Midbrain (tissue), 1 donor: Measurements from ENCODE around the gene MRAS.

Experiments
- DNase-seq: peaks from one replicate; lab custom pipeline; 2025; lab: John Stamatoyannopoulos, UW

Gene MRAS

GRCh38 chr3:138340511-138340910 is 7.9 kb upstream of the MRAS start:
- DNase-seq: no peak

- no peak for DNase-seq
Measured at GRCh38 chr3:138344754-138345153, 3.6 kb upstream of the MRAS start.

DNA sequence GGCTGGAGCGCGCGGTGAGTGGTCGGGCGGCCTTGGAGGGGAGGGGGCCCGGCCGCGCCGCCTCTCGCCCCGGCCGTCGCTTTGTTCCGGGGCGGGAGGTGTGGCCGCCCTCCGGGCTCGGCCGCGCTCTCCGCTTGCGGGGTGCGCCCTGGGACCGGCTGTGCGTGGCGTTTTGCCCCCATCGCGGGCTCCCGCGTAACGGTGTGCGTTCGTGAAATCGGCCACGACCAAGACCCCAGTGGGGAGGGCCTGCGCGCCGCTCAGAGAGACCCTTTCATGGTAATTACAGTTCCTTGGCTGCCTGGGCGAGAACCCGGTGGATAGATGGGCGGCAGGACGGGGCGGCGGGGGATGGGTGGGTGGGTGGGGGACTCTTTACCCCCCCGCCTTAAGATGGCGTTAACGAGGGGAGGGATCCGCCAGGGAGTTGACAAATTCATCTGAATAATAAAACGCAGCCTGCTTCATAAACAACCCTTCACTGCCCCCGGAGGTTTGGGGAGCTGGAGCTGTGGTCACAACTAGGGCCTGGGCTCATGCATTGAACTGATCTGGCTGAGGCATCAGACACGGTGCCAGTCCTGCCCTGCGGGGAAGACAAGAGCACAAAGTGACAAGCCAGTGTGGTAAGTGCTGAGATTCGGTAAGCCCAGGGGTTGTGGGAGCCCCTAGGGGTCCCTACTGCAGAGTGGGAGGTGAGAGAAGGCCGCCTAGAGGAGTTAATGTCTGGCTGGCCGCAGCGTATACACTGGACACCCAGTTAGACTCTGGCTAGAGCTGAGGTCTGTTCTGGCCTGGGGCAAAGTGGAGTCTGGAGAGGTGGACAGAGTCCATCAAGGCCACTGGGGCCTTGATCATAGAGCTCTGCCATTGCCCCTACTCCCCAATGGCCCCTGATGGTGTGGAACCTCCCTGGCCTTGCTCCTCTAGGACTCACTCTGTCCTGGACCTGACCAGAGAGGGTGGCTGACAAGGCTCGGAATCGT is 668 bp downstream of the MRAS start:
- DNase-seq: peak; percentile 41

DNA sequence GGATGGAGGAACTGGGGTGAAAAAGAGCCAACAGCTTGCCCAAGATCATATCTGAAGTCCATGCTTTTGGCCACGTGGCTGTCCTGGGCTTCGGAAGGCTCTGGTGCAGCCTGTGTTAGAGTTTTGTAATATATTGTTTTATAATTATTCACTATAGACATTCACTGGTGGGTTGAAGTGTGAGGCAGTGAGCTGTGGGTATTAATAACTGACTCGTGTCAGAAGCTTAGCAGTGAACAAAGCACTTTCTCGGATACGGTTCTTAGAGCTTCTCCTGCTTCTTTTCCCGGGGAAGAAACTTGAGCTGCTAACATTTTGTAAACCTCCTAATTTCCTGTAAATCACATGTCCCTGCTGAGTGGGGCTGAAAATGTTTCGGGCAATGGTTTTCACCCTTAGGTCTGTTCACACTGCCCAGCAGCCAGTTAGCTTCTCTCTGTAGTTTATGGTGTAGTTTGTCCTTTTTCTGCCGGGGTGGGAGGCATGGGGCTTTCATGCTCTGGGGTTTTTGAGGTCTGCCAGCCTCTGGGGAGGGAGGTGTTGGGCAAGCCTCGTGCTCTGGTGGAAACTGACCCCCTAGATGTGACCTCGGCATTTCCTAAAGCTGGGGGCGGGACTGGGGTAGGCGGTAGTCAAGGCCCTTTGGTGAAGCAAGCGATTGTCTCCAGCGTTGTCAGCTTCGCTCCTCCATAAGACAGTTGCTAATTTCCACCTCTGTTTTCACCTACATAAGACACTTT is 1.7 kb downstream of the MRAS start:
- peak; percentile 56 for DNase-seq

DNA sequence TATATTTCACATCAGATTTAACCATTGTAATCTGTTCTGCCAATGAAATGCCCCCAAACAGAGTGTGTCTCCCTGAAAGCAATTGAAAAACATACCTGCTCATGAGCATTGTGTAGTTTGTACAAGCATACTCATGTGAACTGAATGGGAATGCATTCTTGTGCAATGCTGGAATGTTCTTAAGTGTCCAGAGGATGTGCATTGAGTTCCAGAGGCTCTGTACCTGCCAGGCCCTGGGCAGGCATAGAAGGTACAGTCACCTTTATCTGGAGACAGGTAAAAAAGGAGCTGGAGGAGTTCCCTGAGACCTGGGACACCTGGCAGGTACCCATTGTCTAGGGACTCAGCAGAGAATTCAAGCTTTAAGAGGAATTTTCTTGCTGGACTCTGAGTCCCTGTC is 2.8 kb downstream of the MRAS start:
- no peak for DNase-seq

DNA sequence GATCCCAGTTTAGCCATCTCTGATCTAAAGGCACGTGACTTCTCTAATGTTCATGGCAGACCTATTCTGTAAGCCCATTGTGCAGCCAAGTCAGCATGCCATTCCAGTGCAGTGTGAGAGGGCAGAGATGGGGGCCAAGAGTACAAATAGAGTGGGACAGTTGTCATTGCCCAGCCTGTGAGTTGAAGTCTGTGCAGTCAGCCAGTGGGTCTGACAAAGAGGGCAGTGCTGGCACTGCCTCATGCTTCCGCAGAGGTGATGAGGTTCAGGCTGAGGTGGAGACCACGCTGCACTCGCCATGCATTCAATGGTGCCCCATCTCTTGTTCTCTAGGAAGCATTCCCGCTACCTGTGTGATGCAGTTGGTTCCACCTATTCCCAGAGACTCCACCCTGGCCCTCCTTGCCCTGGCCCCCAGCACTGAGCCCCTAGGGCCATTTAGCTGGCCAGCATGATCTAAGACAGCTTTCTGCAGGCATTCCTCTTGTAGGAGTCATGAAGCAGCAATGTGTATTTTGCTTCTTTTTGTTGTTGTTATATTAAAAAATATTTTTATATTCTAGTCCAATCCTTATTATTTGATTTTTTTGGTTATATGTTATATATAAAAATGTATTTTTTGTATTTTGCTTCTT is 3.7 kb downstream of the MRAS start:
- DNase-seq: no peak

GRCh38 chr3:138354376-138354775 is 6.0 kb downstream of the MRAS start:
- DNase-seq: no peak

DNA sequence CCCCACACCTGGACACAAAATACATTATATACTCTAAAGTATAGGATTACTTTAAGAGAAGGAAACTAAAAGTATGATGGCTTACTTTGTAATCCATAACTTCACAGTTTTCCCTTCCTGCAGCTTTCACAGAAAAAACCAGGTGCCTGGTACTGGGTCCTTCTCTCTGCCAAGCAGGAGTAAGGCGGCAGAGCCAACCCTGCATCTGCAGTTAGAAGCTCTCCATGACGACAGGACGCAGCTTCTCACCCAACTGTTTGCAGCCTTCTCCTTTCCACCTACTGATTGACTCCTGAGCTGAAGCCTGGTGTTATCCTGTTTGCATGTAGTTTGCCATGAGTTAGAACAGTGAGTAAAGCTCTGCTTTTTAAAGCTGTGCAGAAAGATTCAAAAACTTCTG is 6.7 kb downstream of the MRAS start:
- no peak for DNase-seq

GRCh38 chr3:138356730-138357405 is 8.5 kb downstream of the MRAS start:
- peak; percentile 62 for DNase-seq

DNA sequence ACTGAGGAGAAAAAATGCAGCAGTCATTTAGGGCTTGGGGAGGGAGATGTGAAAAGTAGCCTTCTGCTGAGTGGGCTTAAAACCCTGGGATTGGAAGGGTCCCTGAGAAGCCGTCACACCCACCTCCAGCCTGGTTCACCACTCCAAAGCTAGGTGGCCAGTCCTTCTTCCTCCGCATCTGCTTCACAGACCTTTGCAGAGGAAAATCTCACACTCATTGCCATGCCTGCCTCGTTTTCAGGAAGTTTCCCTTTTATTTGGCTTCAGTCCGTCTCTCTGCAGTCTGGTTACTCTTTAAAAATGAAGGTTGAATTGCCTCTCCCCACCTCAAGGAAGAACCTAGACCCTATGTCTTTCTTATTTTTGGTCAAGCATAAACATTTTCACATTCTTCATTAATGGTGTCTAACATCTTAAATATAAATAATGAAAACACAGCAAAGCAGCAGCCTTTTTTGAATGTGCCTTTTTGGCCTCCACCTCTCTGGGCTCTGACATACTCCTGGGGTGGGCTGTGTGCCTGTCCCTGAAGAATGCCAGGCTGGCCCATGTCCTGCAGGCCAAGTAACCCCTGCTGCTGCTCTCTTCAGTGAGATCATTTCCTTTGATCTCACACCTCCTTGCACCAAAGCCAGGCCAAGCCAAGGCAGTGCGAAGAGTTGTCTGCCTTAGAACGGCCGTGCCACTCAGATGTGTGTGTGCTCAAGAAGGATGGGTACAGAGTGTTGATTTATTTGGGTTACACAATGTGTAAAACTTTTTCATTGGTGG is 11.0 kb downstream of the MRAS start:
- DNase-seq: peak; percentile 22

DNA sequence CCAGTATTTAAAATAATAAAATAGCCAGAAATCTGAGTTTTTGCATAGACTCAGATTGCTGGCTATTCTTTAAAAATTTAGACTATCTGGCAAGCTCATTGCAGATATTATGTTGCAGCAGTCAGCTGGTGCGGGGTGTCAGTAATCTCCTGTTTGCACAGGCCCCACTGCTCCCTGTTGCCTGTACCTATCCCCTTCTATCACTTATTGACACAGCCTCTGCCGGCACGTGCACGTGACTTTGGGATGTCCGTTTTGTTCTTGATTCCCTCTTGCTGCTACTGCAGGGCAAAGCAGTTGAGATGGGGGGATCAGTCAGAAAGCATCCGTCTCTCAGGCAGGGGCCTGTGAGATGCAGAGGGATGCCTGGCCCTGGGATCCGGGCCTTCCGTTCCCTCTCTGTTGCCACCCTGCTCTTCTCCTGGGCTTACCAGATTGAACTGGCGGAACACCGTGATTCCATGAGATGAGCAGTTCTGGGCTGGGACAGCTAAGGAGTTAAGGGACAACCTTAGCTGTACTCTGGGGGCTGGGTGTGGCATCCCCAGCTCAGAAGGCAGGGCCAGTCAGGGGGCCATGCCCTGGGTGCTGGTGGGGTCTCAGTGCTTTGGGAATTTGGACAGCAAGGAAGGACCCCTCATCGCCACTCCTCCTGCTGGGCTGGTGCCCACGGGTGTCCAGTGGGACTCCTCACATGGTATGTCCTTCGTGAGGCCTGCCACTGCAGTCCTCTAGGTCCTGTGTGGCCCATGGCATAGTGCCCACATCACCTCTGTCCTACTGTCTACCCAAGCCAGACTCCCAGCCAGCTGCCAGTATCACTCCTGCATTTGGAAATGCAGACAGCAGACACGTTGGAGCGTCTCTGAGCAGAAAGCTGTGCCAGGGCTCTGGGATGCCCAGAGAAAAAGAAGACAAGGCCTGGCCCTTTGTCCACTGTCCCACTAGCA is 11.8 kb downstream of the MRAS start:
- DNase-seq: no peak

DNA sequence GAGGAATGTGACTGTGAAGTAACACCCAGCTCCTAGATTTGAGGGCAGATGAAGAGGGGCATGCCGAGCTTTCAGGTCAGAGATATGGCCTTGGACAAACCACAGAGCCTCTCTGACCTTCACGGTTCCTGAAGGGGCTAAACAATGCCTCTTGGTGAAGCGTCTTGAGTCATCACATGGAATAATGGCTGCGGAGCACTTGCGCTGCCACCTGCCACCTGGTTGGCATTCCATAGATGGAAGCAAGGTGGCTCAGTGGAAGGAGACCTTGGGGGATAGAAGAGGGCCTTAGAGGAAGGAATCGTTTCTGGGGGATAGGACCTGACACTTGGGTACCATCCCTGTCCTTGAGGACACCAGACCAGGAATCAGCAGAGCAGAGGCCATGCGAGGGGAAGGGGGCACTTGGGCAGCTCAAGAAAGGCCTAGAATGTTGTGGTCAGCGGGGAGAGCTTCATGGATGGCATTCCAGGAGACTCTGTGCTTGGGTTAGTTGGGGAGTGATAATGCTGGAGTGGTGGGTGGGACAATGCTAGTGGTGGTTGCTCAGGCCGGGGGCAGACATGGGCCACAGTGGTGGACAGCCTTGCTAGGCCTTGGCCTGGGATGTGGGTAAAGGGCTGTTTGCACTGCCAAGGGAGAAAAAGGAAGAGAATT is 12.6 kb downstream of the MRAS start:
- DNase-seq: no peak

GRCh38 chr3:138361561-138361971 is 13.2 kb downstream of the MRAS start:
- no peak for DNase-seq

- DNase-seq: no peak
Measured at GRCh38 chr3:138362538-138362937, 14.2 kb downstream of the MRAS start.

DNA sequence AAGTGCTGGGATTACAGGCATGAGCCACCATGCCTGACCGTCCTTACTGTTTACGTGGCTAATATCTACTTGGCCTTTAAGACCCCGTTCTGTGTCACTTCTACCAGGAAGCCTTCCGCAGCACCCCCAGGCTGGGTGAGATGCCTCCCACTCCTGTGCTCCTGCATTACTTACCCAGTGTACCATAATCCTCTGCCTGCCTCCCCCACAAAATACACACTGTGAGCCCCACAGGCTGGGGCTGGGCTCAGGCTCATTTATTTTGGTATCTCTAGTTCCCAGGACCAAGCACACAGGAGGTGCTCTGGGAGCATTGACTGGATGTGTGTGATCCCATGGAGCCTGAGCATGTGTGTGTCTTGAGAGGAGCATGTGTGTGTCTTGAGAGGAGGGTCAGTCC is 14.9 kb downstream of the MRAS start:
- DNase-seq: no peak

GRCh38 chr3:138364356-138365252 is 16.2 kb downstream of the MRAS start:
- no peak for DNase-seq

- no peak for DNase-seq
Measured at GRCh38 chr3:138365253-138365555, 16.8 kb downstream of the MRAS start.

DNA sequence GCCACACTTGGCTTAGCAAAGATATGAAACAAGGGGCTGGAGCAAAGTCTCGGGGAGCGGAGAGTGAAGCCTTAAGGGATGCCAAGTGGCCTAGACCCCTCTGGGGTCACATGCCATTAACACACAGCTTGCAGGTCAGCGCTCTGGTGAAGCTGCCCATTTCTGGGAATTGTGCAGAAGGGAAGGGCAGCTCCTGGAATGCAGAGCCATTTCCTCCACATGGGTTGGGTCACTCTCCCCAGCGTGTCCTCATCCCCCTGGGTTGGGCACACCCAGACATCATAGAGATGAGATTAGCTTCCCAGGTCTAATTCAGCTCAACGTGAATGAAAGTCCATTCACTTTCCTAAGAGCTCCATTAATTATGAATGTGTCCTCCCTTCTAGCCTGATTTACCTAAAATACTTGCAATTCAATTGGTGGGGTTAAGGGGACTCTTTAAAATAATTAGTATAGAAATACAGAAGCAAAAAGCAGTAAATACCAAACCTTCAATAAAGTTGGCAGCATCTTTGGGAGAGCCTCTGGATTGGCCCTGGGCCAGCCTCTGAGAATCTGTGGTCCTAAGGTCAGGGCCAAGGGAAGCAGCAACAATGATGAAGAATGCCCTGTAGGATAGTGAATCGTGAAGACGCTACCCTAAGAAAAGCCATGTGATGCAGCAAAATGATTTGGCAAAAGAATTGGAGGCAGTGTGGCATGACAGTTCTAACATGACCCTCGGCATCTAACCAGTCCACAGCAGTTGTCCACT is 17.8 kb downstream of the MRAS start:
- no peak for DNase-seq
